ES-I3 (cell line): ENCODE measurements around the gene FAM107B.

Experiments
- H3K36me3 ChIP-seq: 2 replicates; pipeline ENCODE4 v1.6.1; 2013; ENCODE audit warnings: mild to moderate bottlenecking, low read length, control low read depth, moderate library complexity; ENCODE audit not compliant: insufficient read depth
- H3K4me1 ChIP-seq: 2 replicates; pipeline ENCODE4 v1.6.1; 2013; ENCODE audit warnings: mild to moderate bottlenecking, control low read depth, low read length; ENCODE audit not compliant: insufficient read depth
- H3K9ac ChIP-seq: 2 replicates; pipeline ENCODE4 v1.6.1; 2013; ENCODE audit warnings: low read depth, mild to moderate bottlenecking, low read length, moderate library complexity
- H3K9me3 ChIP-seq: 2 replicates; pipeline ENCODE4 v1.6.1; 2013; ENCODE audit warnings: mild to moderate bottlenecking, low read length, moderate library complexity; ENCODE audit not compliant: control insufficient read depth, insufficient read depth

Gene FAM107B

GRCh38 chr10:14540062-14540461 lies 234.6 kb downstream of the FAM107B start:
- H3K9me3 ChIP-seq = no peaks in the 10 kb centered on the region
- no peaks in the 10 kb centered on the region for H3K36me3 ChIP-seq
- H3K4me1 ChIP-seq = no peaks in the 10 kb centered on the region; the same call in 1 of the 2 replicates
- H3K9ac ChIP-seq = no peak overlapping the region

GRCh38 chr10:14539176-14539575 lies 235.5 kb downstream of the FAM107B start:
- H3K36me3 ChIP-seq = no peaks in the 10 kb centered on the region
- no peaks in the 10 kb centered on the region for H3K9me3 ChIP-seq
- no peaks in the 10 kb centered on the region; the same call in 1 of the 2 replicates for H3K4me1 ChIP-seq
- no peak overlapping the region for H3K9ac ChIP-seq

GRCh38 chr10:14536241-14537213 lies 238.2 kb downstream of the FAM107B start:
- no peaks in the 10 kb centered on the region for H3K36me3 ChIP-seq
- no peaks in the 10 kb centered on the region; the same call in 1 of the 2 replicates for H3K4me1 ChIP-seq
- no peaks in the 10 kb centered on the region for H3K9me3 ChIP-seq
- H3K9ac ChIP-seq = no peak overlapping the region

DNA sequence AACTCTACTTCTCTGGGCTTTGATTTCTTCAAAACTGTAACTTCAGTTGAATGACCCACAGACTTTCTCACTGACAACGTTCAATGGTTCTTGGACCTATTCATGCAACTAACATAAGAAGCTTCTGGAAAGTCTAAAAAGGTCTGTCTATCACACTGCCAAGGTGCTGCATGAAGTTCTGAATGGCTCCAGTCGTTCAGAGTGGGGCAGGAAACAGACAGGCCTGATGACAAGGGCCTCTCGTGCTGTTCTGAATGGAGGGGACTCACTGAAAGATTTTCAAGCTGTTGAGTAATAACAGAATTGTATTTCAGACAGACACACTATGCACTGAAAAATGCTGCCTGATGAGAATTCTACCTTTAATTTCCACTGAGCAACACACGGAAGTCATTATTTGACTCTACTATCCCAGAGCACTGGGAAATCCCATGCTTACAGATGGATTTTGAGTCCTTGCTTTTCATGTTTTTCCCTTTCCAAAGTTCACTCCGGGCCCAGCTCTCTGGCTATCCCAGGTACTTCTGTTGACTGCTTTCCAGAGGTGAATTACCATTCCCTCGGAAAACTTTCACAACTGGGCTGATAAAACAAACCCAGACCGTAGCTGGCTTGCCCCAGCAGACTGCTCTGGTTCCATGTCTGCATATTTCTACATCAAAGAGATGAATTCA lies 239.1 kb downstream of the FAM107B start:
- no peaks in the 10 kb centered on the region; the same call in 1 of the 2 replicates for H3K4me1 ChIP-seq
- H3K9ac ChIP-seq = no peak overlapping the region
- no peaks in the 10 kb centered on the region for H3K9me3 ChIP-seq
- no peaks in the 10 kb centered on the region for H3K36me3 ChIP-seq

DNA sequence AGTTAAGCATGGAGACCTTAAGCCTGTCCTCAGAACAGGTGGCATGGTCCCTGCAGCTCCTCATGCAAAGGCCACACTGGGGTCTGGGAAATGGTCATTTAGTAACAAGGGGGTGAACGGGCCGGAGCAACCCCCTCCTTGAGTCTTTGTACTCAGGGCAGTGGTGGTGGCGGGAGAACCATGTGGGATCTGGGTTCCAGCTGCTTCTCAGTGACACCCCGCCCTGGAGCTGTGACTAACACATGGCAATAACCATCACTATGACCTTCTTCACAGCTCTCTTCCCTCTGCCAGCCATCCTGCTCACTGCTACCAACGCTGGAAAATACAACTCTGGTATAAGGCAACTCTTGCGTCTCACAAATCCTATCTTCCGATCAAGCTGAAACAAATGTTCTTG lies 240.5 kb downstream of the FAM107B start:
- no peaks in the 10 kb centered on the region for H3K9me3 ChIP-seq
- H3K4me1 ChIP-seq = no peaks in the 10 kb centered on the region; the same call in 1 of the 2 replicates
- no peak overlapping the region for H3K9ac ChIP-seq
- no peaks in the 10 kb centered on the region for H3K36me3 ChIP-seq

GRCh38 chr10:14533295-14533694 lies 241.4 kb downstream of the FAM107B start:
- Histone ChIP-seq H3K9me3 (no peaks in the 10 kb centered on the region), H3K9ac (no peak overlapping the region), H3K36me3 (no peaks in the 10 kb centered on the region), H3K4me1 (no peaks in the 10 kb centered on the region; the same call in 1 of the 2 replicates)

GRCh38 chr10:14532473-14533251 lies 242.0 kb downstream of the FAM107B start:
- no peaks in the 10 kb centered on the region for H3K36me3 ChIP-seq
- no peaks in the 10 kb centered on the region; the same call in 1 of the 2 replicates for H3K4me1 ChIP-seq
- H3K9me3 ChIP-seq = no peaks in the 10 kb centered on the region
- no peak overlapping the region for H3K9ac ChIP-seq

DNA sequence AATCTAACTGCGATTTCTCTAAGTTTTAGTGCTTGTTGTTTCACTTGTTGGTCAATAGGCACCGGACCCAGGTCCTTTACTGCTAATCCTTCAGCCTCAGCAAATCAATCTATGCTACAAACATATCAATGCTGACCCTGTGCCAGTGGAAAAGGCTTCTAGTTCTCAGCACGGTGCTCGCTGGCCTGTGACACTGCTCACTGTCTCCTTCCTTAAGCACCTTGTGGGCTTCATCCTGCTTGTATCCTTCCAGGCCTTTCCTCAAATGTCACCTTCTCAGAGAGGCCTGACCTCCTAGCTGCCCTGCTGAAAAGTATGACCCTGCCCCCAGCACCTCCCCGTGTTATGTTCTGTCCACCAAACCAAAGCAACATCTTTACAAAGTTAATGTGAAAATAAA lies 242.7 kb downstream of the FAM107B start:
- no peaks in the 10 kb centered on the region for H3K36me3 ChIP-seq
- H3K9me3 ChIP-seq = no peaks in the 10 kb centered on the region
- H3K9ac ChIP-seq = no peak overlapping the region
- no peaks in the 10 kb centered on the region; the same call in 1 of the 2 replicates for H3K4me1 ChIP-seq

GRCh38 chr10:14530465-14530864 lies 244.2 kb downstream of the FAM107B start:
- Histone ChIP-seq H3K36me3 (no peaks in the 10 kb centered on the region), H3K9ac (no peak overlapping the region), H3K9me3 (no peaks in the 10 kb centered on the region), H3K4me1 (no peaks in the 10 kb centered on the region; the same call in 1 of the 2 replicates)

GRCh38 chr10:14529351-14529750 lies 245.3 kb downstream of the FAM107B start:
- Histone ChIP-seq H3K4me1 (no peaks in the 10 kb centered on the region; the same call in 1 of the 2 replicates), H3K36me3 (no peaks in the 10 kb centered on the region), H3K9me3 (no peaks in the 10 kb centered on the region), H3K9ac (no peak overlapping the region)

- no peaks in the 10 kb centered on the region for H3K36me3 ChIP-seq
- no peak overlapping the region for H3K9ac ChIP-seq
- no peaks in the 10 kb centered on the region for H3K9me3 ChIP-seq
- no peaks in the 10 kb centered on the region; the same call in 1 of the 2 replicates for H3K4me1 ChIP-seq
These were observed 246.2 kb downstream of the FAM107B start for GRCh38 chr10:14528450-14528849.

DNA sequence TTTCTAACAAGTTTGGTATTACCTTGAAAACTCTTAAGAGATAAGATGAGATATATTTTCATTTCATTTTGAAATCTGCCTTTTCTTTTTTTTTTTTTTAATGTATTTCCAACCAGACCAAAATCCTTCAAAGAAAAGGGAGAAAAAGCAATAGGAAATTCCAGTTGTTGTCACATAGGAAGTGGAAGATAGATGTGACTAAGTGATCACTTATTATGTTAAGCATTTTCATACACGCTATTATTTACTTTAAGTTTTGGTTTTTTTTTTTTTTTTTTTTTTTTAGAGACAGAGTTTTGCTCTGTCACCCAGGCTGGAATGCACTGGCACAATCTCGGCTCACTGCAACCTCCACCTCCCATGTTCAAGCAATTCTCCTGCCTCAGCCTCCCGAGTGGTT lies 246.8 kb downstream of the FAM107B start:
- H3K4me1 ChIP-seq = no peaks in the 10 kb centered on the region
- no peak overlapping the region for H3K9ac ChIP-seq
- H3K36me3 ChIP-seq = no peaks in the 10 kb centered on the region
- no peaks in the 10 kb centered on the region for H3K9me3 ChIP-seq

GRCh38 chr10:14527134-14527844 lies 247.4 kb downstream of the FAM107B start:
- Histone ChIP-seq H3K36me3 (no peaks in the 10 kb centered on the region), H3K9ac (no peak overlapping the region), H3K4me1 (no peaks in the 10 kb centered on the region), H3K9me3 (no peaks in the 10 kb centered on the region)
